Measurements from ENCODE around the gene OR8H3. TPM values are rescaled to one million over a fixed set of nuclear protein-coding genes. Genes with fewer than 3 reads are reported as not detected.

OR8H3 gene
- total and polyA plus RNA-seq, 4 donors, result not detected

- H3K4me3 ChIP-seq (ENCODE audit: low read depth in 1 of 3, low read length in 3 of 3), result no peak overlapping the region
- H3K27ac ChIP-seq (ENCODE audit: low read depth in 1 of 2, low read length in 2 of 2), result no peak overlapping the region
- TF ChIP-seq ATF3 (IDR thresholded peaks at IDR 0.05) (no peak), EGR1 (IDR thresholded peaks at IDR 0.05; ENCODE audit: low read depth in 2 of 2) (no peak), JUND (IDR thresholded peaks at IDR 0.05) (no peak), HNF4G (IDR thresholded peaks at IDR 0.05) (no peak), RAD21 (IDR thresholded peaks at IDR 0.05) (no peak), GABPA (IDR thresholded peaks at IDR 0.05 in 1 of 2, conservative IDR thresholded peaks at IDR 0.05 in 1 of 2) (no peak), HNF4A (conservative IDR thresholded peaks at IDR 0.05) (no peak), FOXA1 (IDR thresholded peaks at IDR 0.05) (no peak)
- H3K4me1 ChIP-seq (ENCODE audit: control insufficient read depth in 4 of 4, insufficient read depth in 4 of 4, low read length in 3 of 4), result no peaks in the 10 kb centered on the region
- DNase-seq (ENCODE audit: low spot score), result no peak
- no peaks in the 10 kb centered on the region for H3K27me3 ChIP-seq (ENCODE audit: control insufficient read depth in 4 of 4, insufficient read depth in 4 of 4, low read length in 3 of 4)
- H3K9me3 ChIP-seq (ENCODE audit: control insufficient read depth in 4 of 4, low read length in 3 of 4), result no peaks in the 10 kb centered on the region
- no peak overlapping the region for H3K9ac ChIP-seq (ENCODE audit: low read depth in 1 of 2, low read length in 2 of 2)
- 30% methylated on average over 3 of the region's 3 CpGs for WGBS
- no peaks in the 10 kb centered on the region for H3K36me3 ChIP-seq (ENCODE audit: control insufficient read depth in 4 of 4, insufficient read depth in 3 of 4, low read depth in 1 of 4, low read length in 3 of 4)
Measured at GRCh38 chr11:56172256-56172830, 50.2 kb downstream of the OR8H3 start.

Small RNAs within 50 kb of the gene (small RNA-seq; reads per million reads assigned to genes)
- gene OR8I4P, result not detected

Other genes starting within 250 kb of the OR8H3 start
- gene TRIM51, start 239.1 kb upstream of the OR8H3 start, total RNA-seq, result not detected
- not detected for gene TRIM51, start 239.1 kb upstream of the OR8H3 start, polyA plus RNA-seq
- not detected for gene OR5W2, start 207.8 kb upstream of the OR8H3 start, total RNA-seq
- gene OR5W2, start 207.8 kb upstream of the OR8H3 start, polyA plus RNA-seq, result not detected
- gene OR5I1, start 186.0 kb upstream of the OR8H3 start, total RNA-seq, result not detected
- gene OR5I1, start 186.0 kb upstream of the OR8H3 start, polyA plus RNA-seq, result not detected
- not detected for gene OR10AG1, start 152.4 kb upstream of the OR8H3 start, total RNA-seq
- gene OR10AG1, start 152.4 kb upstream of the OR8H3 start, polyA plus RNA-seq, result not detected
- not detected for gene OR5F1, start 127.7 kb upstream of the OR8H3 start, total RNA-seq
- not detected for gene OR5F1, start 127.7 kb upstream of the OR8H3 start, polyA plus RNA-seq
- not detected for gene OR5AS1, start 94.7 kb upstream of the OR8H3 start, total RNA-seq
- not detected for gene OR5AS1, start 94.7 kb upstream of the OR8H3 start, polyA plus RNA-seq
- gene OR8I2, start 29.1 kb upstream of the OR8H3 start, total RNA-seq, result not detected
- not detected for gene OR8I2, start 29.1 kb upstream of the OR8H3 start, polyA plus RNA-seq
- not detected for gene OR8H2, start 18.7 kb upstream of the OR8H3 start, total RNA-seq
- gene OR8H2, start 18.7 kb upstream of the OR8H3 start, polyA plus RNA-seq, result not detected
- not detected for gene OR8J3, start 17.8 kb downstream of the OR8H3 start, total RNA-seq
- gene OR8J3, start 17.8 kb downstream of the OR8H3 start, polyA plus RNA-seq, result not detected
- not detected for gene OR8K5, start 37.9 kb downstream of the OR8H3 start, total RNA-seq
- gene OR8K5, start 37.9 kb downstream of the OR8H3 start, polyA plus RNA-seq, result not detected
- gene OR5J2, start 54.2 kb downstream of the OR8H3 start, total RNA-seq, result not detected
- gene OR5J2, start 54.2 kb downstream of the OR8H3 start, polyA plus RNA-seq, result not detected
- not detected for gene OR5T2, start 111.9 kb downstream of the OR8H3 start, total RNA-seq
- not detected for gene OR5T2, start 111.9 kb downstream of the OR8H3 start, polyA plus RNA-seq
- gene OR5T3, start 129.9 kb downstream of the OR8H3 start, total RNA-seq, result not detected
- not detected for gene OR5T3, start 129.9 kb downstream of the OR8H3 start, polyA plus RNA-seq
- not detected for gene OR5T1, start 151.8 kb downstream of the OR8H3 start, total RNA-seq
- gene OR5T1, start 151.8 kb downstream of the OR8H3 start, polyA plus RNA-seq, result not detected
- gene OR8H1, start 169.9 kb downstream of the OR8H3 start, total RNA-seq, result not detected
- gene OR8H1, start 169.9 kb downstream of the OR8H3 start, polyA plus RNA-seq, result not detected
- not detected for gene OR8K3, start 192.8 kb downstream of the OR8H3 start, total RNA-seq
- gene OR8K3, start 192.8 kb downstream of the OR8H3 start, polyA plus RNA-seq, result not detected
- gene OR8K1, start 223.7 kb downstream of the OR8H3 start, total RNA-seq, result not detected
- not detected for gene OR8K1, start 223.7 kb downstream of the OR8H3 start, polyA plus RNA-seq
- gene OR8J1, start 231.9 kb downstream of the OR8H3 start, total RNA-seq, result not detected
- not detected for gene OR8J1, start 231.9 kb downstream of the OR8H3 start, polyA plus RNA-seq

Data from liver (tissue), 10 donors.